DND-41 (cell line): ENCODE measurements around the gene UGT2A3.

ENCODE experiments used
- CTCF ChIP-seq: IDR thresholded peaks from 2 replicates; pipeline ENCODE4 v1.5.1; 2012; ENCODE audit warnings: borderline replicate concordance, low read length, moderate library complexity, mild to moderate bottlenecking; ENCODE audit not compliant: poor library complexity, severe bottlenecking; ENCODE audit errors: extremely low read depth
- EZH2 ChIP-seq: IDR thresholded peaks from 3 replicates; pipeline ENCODE4 v1.6.1; 2012; ENCODE audit warnings: borderline replicate concordance, low read depth, mild to moderate bottlenecking, moderate library complexity, low read length, inconsistent platforms; ENCODE audit not compliant: severe bottlenecking

- TF ChIP-seq CTCF = no peak
- no peak for TF ChIP-seq EZH2
Observed at GRCh38 chr4:68951078-68951805, at the start of gene UGT2A3.
